KMS-11 (cell line): Measurements from ENCODE around the gene DCANP1.

ENCODE experiments used
- H2AFZ ChIP-seq: fragments of 200-600 bp; sonication (generic); 2 replicates; pipeline ENCODE4 v1.6.1; 2016; ENCODE audit warnings: antibody characterized with exemption, mixed run types, low read depth
- H3K27ac ChIP-seq: fragments of 200-600 bp; sonication (generic); 2 replicates; pipeline ENCODE4 v1.6.1; 2016; ENCODE audit warnings: mild to moderate bottlenecking, mixed run types
- H3K27me3 ChIP-seq: fragments of 200-600 bp; sonication (generic); 2 replicates; pipeline ENCODE4 v1.6.1; 2017; ENCODE audit warnings: mild to moderate bottlenecking, low read depth, mixed run types, moderate library complexity; ENCODE audit not compliant: insufficient read depth
- H3K36me3 ChIP-seq: fragments of 200-600 bp; sonication (generic); 2 replicates; pipeline ENCODE4 v1.6.1; 2017; ENCODE audit warnings: mild to moderate bottlenecking, mixed run types; ENCODE audit not compliant: insufficient read depth
- H3K4me1 ChIP-seq: fragments of 200-600 bp; sonication (generic); 2 replicates; pipeline ENCODE4 v1.6.1; 2016; ENCODE audit warnings: mild to moderate bottlenecking, low read depth, mixed run types; ENCODE audit not compliant: poor library complexity, severe bottlenecking
- H3K4me2 ChIP-seq: fragments of 200-600 bp; sonication (generic); 2 replicates; pipeline ENCODE4 v1.7.0; 2016; ENCODE audit warnings: mild to moderate bottlenecking, mixed run types
- H3K4me3 ChIP-seq: fragments of 200-600 bp; sonication (generic); IDR thresholded peaks from 2 replicates; pipeline ENCODE4 v1.6.1; 2017; ENCODE audit warnings: low read depth, low read length, mixed read lengths; ENCODE audit not compliant: insufficient read depth
- H3K79me2 ChIP-seq: fragments of 200-600 bp; sonication (generic); 2 replicates; pipeline ENCODE4 v1.6.1; 2016; ENCODE audit warnings: low read depth, mixed run types; ENCODE audit not compliant: insufficient read depth
- H3K9ac ChIP-seq: fragments of 200-600 bp; sonication (generic); 2 replicates; pipeline ENCODE4 v1.6.1; 2016; ENCODE audit warnings: mild to moderate bottlenecking, mixed run types
- H4K20me1 ChIP-seq: fragments of 200-600 bp; sonication (generic); 2 replicates; pipeline ENCODE4 v1.6.1; 2016; ENCODE audit warnings: mild to moderate bottlenecking, mixed run types; ENCODE audit not compliant: insufficient read depth
- TF ChIP-seq, protein P1 (sequence below): fragments of 200-600 bp; sonication (generic); conservative IDR thresholded peaks from 2 replicates; pipeline ENCODE4 v1.6.1; 2017; ENCODE audit warnings: low read depth, mild to moderate bottlenecking, antibody characterized with exemption, low read length, moderate library complexity, mixed read lengths

Gene DCANP1

DNA sequence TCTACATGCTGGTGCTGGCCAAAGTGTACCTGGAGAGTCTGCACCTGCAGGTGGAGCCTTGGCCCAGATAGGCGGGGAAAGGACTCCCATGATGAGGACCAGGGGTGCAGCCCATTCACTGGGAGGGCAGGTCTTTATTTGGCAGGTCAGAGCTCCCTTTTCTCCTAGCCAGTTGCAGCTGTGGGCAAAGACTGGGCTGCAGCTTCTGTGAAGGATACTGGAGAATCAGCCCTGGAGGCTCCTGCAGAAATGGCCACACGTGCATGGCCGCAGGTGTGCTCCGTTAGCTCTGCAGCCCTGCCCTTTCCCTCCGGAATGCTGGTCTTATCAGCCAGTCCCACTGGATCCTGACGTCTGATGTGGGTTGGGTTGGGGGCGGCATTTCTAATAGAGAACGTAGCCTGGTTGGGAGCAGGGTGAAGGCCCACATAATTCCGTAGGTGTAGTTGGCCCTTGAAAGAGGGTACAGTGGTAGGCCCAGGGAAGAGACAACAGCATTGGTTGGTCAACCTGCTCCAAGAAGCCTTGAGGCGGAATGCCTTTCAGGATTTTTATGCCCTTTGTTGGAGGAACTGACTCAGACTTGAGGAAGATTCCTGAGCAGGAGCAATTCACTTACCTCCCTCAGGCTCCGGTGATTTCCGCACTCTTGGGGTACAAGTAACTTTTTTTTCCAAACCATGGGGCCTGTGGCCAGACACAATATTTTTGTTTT lies 27.0 kb upstream of the DCANP1 start:
- H3K4me1 ChIP-seq: no peaks in the 10 kb centered on the region
- no peak overlapping the region for H3K4me2 ChIP-seq
- no peaks in the 10 kb centered on the region for H4K20me1 ChIP-seq
- H3K9ac ChIP-seq: no peak overlapping the region
- H3K4me3 ChIP-seq: no peak overlapping the region
- H3K36me3 ChIP-seq: no peaks in the 10 kb centered on the region
- TF ChIP-seq, protein P1, sequence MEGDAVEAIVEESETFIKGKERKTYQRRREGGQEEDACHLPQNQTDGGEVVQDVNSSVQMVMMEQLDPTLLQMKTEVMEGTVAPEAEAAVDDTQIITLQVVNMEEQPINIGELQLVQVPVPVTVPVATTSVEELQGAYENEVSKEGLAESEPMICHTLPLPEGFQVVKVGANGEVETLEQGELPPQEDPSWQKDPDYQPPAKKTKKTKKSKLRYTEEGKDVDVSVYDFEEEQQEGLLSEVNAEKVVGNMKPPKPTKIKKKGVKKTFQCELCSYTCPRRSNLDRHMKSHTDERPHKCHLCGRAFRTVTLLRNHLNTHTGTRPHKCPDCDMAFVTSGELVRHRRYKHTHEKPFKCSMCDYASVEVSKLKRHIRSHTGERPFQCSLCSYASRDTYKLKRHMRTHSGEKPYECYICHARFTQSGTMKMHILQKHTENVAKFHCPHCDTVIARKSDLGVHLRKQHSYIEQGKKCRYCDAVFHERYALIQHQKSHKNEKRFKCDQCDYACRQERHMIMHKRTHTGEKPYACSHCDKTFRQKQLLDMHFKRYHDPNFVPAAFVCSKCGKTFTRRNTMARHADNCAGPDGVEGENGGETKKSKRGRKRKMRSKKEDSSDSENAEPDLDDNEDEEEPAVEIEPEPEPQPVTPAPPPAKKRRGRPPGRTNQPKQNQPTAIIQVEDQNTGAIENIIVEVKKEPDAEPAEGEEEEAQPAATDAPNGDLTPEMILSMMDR: no peak
- H3K79me2 ChIP-seq: no peaks in the 10 kb centered on the region
- no peak overlapping the region for H2AFZ ChIP-seq
- H3K27ac ChIP-seq: no peak overlapping the region
- no peaks in the 10 kb centered on the region for H3K27me3 ChIP-seq

DNA sequence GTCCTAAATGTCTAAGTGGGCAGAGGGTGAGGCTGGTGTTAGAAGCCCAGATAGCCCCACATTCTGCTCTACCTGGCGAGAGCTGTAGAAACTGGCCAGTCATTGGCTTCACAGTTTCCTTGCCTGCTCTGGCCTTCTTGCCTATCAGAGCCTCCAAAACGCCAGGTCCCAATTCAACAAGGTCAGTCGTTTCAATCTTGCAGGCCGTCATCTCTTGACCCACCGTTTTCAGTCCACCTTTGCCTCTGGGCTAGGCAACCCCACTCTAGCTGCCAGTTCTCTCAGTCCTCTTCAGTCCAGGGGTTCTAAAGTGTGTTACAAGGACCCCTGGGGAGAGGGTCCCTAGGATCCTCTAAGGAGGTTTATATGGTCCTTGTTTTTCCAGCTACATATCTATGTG lies 25.0 kb upstream of the DCANP1 start:
- no peaks in the 10 kb centered on the region for H3K27me3 ChIP-seq
- H3K4me1 ChIP-seq: no peaks in the 10 kb centered on the region
- no peak overlapping the region for H2AFZ ChIP-seq
- no peaks in the 10 kb centered on the region for H4K20me1 ChIP-seq
- H3K4me2 ChIP-seq: no peak overlapping the region
- H3K36me3 ChIP-seq: no peaks in the 10 kb centered on the region
- no peak overlapping the region for H3K27ac ChIP-seq
- no peaks in the 10 kb centered on the region for H3K79me2 ChIP-seq
- TF ChIP-seq, protein P1: no peak
- H3K9ac ChIP-seq: no peak overlapping the region
- no peak overlapping the region for H3K4me3 ChIP-seq

DNA sequence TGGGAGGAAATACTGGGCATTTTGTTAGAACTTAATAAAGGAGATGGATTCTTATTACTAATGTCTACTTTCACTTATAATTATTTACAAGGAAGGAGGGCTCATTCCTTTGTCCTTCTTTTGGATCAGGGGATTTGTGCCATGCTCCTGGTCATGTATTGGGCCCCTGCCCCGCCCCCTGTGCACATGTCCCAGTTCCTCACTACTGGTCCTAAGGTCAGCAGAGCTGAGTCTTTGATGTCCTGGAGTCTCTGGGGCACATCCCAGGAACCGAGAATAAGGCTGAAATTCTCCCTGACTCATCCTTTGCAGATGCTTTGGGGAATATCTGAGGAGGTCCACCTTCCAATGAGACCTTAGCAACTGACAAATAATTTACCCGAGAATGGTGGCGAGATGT lies 24.6 kb upstream of the DCANP1 start:
- no peaks in the 10 kb centered on the region for H3K79me2 ChIP-seq
- H4K20me1 ChIP-seq: no peaks in the 10 kb centered on the region
- H3K36me3 ChIP-seq: no peaks in the 10 kb centered on the region
- TF ChIP-seq, protein P1: no peak
- no peak overlapping the region for H3K4me3 ChIP-seq
- H3K4me2 ChIP-seq: no peak overlapping the region
- H3K9ac ChIP-seq: no peak overlapping the region
- no peak overlapping the region for H3K27ac ChIP-seq
- no peaks in the 10 kb centered on the region for H3K27me3 ChIP-seq
- no peaks in the 10 kb centered on the region for H3K4me1 ChIP-seq
- no peak overlapping the region for H2AFZ ChIP-seq

DNA sequence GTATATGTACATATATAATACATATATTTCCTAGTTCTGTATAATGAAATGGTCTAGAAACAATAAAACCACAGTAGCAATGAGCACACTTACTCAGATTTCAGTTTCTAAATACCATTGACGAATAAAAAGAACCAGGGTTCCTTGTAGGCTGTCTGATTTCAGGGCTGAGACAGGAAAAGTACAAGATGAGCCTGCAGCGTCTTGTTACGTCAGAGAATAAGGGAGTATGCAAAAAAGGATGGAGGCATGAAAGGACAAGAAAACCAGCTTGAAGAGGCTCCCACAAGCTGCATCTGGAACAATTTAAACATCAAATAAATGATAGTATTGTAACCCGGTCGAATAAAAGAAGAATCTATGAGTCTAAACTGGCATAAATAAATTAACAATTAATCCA lies 22.8 kb upstream of the DCANP1 start:
- no peak overlapping the region for H3K4me3 ChIP-seq
- H3K4me1 ChIP-seq: peaks cover 3% of the 10 kb centered on the region
- H3K79me2 ChIP-seq: no peaks in the 10 kb centered on the region
- H3K27me3 ChIP-seq: no peaks in the 10 kb centered on the region
- no peaks in the 10 kb centered on the region for H4K20me1 ChIP-seq
- H3K36me3 ChIP-seq: no peaks in the 10 kb centered on the region
- H3K27ac ChIP-seq: no peak overlapping the region
- H2AFZ ChIP-seq: no peak overlapping the region
- TF ChIP-seq, protein P1: no peak
- H3K4me2 ChIP-seq: no peak overlapping the region
- H3K9ac ChIP-seq: no peak overlapping the region
